HL-60 (cell line): ENCODE data around the gene NIPA2.

ENCODE experiments used
- CTCF ChIP-seq: IDR thresholded peaks from one replicate; pipeline ENCODE4 v1.5.1; 2011; ENCODE audit warnings: low read length, control low read depth, inconsistent platforms; ENCODE audit not compliant: insufficient read depth
- GABPA ChIP-seq: IDR thresholded peaks from 2 replicates; pipeline ENCODE4 v1.6.1; 2012; ENCODE audit warnings: low read depth
- POLR2AphosphoS5 ChIP-seq: IDR thresholded peaks from 2 replicates; pipeline ENCODE4 v1.6.1; 2012; ENCODE audit warnings: low read depth
- REST ChIP-seq: IDR thresholded peaks from 2 replicates; pipeline ENCODE4 v1.6.1; 2012; ENCODE audit warnings: low read depth; ENCODE audit not compliant: insufficient replicate concordance
- SPI1 ChIP-seq: IDR thresholded peaks from 2 replicates; pipeline ENCODE4 v1.6.1; 2012; ENCODE audit warnings: low read depth, mild to moderate bottlenecking, borderline replicate concordance

- TF ChIP-seq CTCF (no peak), POLR2AphosphoS5 (no peak), REST (no peak), GABPA (no peak), SPI1 (no peak)
Measured at GRCh38 chr15:22902046-22902445, 63.6 kb downstream of the NIPA2 start.
